ENCODE results near the gene STON1.
A peak's percentile ranks its signal among the peaks of the same experiment; 100 is the strongest.

Gene STON1

GRCh38 chr2:48508461-48509124 is 21.4 kb upstream of the STON1 start:
- no peak for TF ChIP-seq CTCF (IDR thresholded peaks at IDR 0.05; ENCODE audit: low read depth, low read length, missing control alignments)
- H3K36me3 ChIP-seq (replicated peaks) = no peaks in the 10 kb centered on the region
- peak; percentile 63 for DNase-seq
- no peak overlapping the region for H3K4me3 ChIP-seq (ENCODE audit: low read depth, low read length)
- no peaks in the 10 kb centered on the region for H3K27me3 ChIP-seq (replicated peaks)
- H3K27ac ChIP-seq = peak overlapping the region; percentile 77
- in situ Hi-C loops (cut with HindIII; ENCODE audit: low pct_ligation_motif_present, low sequenced_read_pairs) = no loop called here

- Histone ChIP-seq H3K27me3 (replicated peaks) (no peaks in the 10 kb centered on the region), H3K4me3 (ENCODE audit: low read depth, low read length) (no peak overlapping the region), H3K27ac (peak overlapping the region; percentile 77), H3K36me3 (replicated peaks) (no peaks in the 10 kb centered on the region)
- TF ChIP-seq CTCF (IDR thresholded peaks at IDR 0.05; ENCODE audit: low read depth, low read length, missing control alignments) = no peak
- no peak for DNase-seq
- in situ Hi-C loops (cut with HindIII; ENCODE audit: low pct_ligation_motif_present, low sequenced_read_pairs) = no loop called here
Observed at GRCh38 chr2:48510329-48510728, 19.6 kb upstream of the STON1 start.

- Histone ChIP-seq H3K4me3 (ENCODE audit: low read depth, low read length) (no peak overlapping the region), H3K27ac (no peak overlapping the region), H3K27me3 (replicated peaks) (no peaks in the 10 kb centered on the region), H3K36me3 (replicated peaks) (no peaks in the 10 kb centered on the region)
- in situ Hi-C loops (cut with HindIII; ENCODE audit: low pct_ligation_motif_present, low sequenced_read_pairs) = no loop called here
- no peak for DNase-seq
- TF ChIP-seq CTCF (IDR thresholded peaks at IDR 0.05; ENCODE audit: low read depth, low read length, missing control alignments) = no peak
Observed at GRCh38 chr2:48511849-48512470, 18.0 kb upstream of the STON1 start.

GRCh38 chr2:48512571-48512970 is 17.4 kb upstream of the STON1 start:
- no peak for TF ChIP-seq CTCF (IDR thresholded peaks at IDR 0.05; ENCODE audit: low read depth, low read length, missing control alignments)
- in situ Hi-C loops (cut with HindIII; ENCODE audit: low pct_ligation_motif_present, low sequenced_read_pairs) = no loop called here
- no peak for DNase-seq
- Histone ChIP-seq H3K4me3 (ENCODE audit: low read depth, low read length) (no peak overlapping the region), H3K27ac (no peak overlapping the region), H3K36me3 (replicated peaks) (no peaks in the 10 kb centered on the region), H3K27me3 (replicated peaks) (no peaks in the 10 kb centered on the region)

GRCh38 chr2:48514348-48515003 is 15.5 kb upstream of the STON1 start:
- Histone ChIP-seq H3K36me3 (replicated peaks) (no peaks in the 10 kb centered on the region), H3K4me3 (ENCODE audit: low read depth, low read length) (no peak overlapping the region), H3K27me3 (replicated peaks) (no peaks in the 10 kb centered on the region), H3K27ac (no peak overlapping the region)
- in situ Hi-C loops (cut with HindIII; ENCODE audit: low pct_ligation_motif_present, low sequenced_read_pairs) = no loop called here
- DNase-seq = no peak
- no peak for TF ChIP-seq CTCF (IDR thresholded peaks at IDR 0.05; ENCODE audit: low read depth, low read length, missing control alignments)
